Gastroesophageal sphincter (tissue), 3 donors: ENCODE results near the gene WIPF2.

Experiments used
- CTCF ChIP-seq, 4 experiments: fragments of 200-600 bp in 2 of 4; fragments of 450-650 bp in 2 of 4; sonication (generic) in 1 of 4; IDR thresholded peaks; one replicate each; pipeline ENCODE4 v1.5.1; 2017 to 2019; ENCODE audit warnings: antibody characterized with exemption in 4 of 4, mild to moderate bottlenecking in 2 of 4, moderate library complexity in 2 of 4
- POLR2AphosphoS5 ChIP-seq: sonication (generic); formaldehyde crosslinking; IDR thresholded peaks from one replicate; pipeline ENCODE4 v1.6.1; 2017; ENCODE audit warnings: antibody characterized with exemption

DNA sequence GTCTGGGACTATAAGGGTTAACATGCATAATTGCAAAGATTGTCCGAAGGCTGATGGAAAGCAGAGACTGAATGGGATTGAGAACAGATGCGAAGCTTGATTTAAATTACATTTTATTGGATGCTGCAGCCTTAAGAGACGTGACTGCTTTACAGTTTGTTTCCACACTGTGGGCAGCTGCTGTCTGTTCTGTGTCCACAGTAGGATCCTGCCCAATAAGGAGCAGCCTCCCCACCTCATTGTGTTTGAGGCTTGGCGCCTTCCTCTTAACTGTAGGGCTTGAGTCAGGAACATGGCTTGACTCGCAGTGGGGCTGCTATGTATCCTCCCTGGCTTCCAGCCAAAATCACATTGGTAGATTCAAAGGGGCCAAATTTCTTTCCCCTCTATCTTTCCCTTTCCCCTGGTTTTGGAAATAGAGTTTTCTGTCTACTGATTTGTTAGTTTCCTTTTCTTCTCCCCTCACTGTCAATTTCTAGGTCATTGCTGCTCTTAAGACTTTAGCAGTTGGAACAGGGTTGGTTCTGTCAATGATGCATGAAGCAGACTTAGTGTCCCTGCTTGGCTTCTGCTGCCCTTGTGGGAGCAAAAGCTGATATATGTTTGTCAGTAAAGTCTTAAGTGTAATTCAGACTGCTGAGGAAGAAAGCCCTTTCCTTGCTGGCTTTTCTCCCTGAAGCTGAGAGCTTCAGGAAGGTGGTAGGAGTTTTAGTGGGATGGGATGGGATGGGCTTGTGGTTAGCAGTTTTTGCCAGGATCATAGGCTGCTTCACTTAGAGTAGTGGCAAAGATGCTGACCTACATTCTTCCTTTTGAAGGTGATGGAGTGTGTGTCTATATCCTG, 84.8 kb downstream of the WIPF2 start:
- TF ChIP-seq CTCF (IDR thresholded peaks at IDR 0.05): no peak
- TF ChIP-seq POLR2AphosphoS5: peak; percentile 4
